Measurements from ENCODE around the gene HBA2.
"Not testable (repeated sequence)": the region's sequence is repeated elsewhere in the genome, so short reads cannot be mapped to it uniquely, and the experiment has no call there.

Gene HBA2

DNA sequence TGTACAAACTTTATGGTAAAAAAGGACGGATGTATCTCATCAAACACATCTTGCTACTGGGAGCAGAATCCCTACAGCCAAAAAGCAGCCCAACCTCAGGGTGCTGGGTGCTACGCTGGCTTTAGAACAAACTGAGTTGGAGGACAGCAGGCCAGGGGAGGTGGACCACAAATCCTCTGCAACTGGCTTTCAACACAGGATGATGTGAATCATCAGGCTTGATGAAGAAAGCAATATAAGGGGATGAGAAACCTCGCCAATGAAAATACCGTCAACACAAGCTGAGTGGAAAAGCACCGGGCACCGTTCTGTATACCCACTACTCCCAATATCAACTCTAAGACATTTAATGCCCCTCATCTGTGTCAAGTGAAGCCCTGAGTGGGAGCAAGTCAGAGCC lies 21.8 kb downstream of the HBA2 start:
- no peak for DNase-seq (ENCODE audit: low read depth in 2 of 2)

DNA sequence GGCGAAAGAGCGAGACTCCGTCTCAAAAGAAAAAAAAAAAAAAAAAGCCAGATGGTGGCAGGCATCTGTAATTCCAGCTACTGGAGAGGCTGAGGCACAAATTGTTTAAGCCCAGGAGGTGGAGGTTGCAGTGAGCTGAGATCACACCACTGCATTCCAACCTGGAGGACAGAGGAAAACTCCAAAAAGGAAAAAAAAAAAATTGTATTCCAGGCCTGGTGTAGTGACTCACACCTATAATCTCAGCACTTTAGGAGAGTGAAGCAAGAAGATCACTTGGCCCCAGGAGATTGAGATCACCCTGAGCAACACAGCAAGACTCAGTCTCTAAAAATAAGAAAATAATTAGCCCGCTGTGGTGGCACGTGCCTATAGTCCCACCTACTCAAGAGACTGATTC lies 27.7 kb downstream of the HBA2 start:
- no peak for DNase-seq (ENCODE audit: low read depth in 2 of 2)

DNA sequence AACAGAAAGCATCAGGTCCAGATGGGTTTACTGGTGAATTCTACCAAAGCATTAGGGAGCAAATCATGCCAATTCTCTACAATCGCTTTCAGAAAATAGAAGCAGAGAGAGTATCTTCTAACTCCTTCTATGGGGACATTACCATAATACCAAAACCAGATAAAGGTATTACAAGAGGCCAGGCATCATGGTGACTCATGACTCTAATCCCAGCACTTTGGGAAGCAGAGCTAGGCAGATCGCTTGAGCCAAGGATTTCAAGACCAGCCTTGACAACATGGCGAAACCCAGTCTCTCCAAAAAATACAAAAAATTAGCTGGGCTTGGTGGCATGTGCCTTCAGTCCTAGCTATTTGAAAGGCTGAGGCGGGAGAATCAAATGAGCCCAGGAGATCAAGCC lies 30.6 kb downstream of the HBA2 start:
- no peak for DNase-seq (ENCODE audit: low read depth in 2 of 2)

DNA sequence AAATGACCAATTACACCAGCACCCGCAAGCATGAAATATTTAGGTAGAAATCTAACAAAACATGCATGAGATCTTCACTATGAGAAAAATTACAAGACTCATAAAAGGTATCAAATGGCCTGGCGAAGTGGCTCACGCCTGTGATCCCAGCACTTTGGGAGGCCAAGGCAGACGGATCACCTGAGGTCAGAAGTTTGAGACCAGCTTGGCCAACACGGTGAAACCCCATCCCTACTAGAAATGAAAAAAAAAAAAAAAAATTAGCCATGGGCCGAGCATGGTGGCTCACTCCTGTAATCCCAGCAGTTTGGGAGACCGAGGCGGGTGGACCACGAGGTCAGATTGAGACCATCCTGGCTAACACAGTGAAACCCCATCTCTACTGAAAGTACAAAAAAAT lies 31.4 kb downstream of the HBA2 start:
- DNase-seq (ENCODE audit: low read depth in 2 of 2): not testable (repeated sequence)

DNA sequence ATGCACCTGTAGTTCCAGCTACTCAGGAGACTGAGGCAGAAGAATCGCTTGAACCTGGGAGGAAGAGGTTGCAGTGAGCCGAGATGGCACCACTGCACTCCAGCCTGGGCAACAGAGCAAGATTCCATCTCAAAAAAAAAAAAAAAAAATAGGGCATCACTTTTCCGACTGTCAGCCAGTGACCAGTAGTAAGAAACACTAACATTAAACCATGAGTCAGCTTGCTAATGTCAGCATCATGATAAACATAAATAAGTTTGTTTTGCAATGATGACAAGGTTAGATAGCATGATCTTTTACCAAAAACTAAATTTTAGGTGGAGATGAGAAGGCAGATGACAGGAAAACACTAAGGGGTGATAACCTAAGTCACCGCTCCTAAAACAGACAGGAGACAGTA lies 36.7 kb downstream of the HBA2 start:
- DNase-seq (ENCODE audit: low read depth in 2 of 2): not testable (repeated sequence)

DNA sequence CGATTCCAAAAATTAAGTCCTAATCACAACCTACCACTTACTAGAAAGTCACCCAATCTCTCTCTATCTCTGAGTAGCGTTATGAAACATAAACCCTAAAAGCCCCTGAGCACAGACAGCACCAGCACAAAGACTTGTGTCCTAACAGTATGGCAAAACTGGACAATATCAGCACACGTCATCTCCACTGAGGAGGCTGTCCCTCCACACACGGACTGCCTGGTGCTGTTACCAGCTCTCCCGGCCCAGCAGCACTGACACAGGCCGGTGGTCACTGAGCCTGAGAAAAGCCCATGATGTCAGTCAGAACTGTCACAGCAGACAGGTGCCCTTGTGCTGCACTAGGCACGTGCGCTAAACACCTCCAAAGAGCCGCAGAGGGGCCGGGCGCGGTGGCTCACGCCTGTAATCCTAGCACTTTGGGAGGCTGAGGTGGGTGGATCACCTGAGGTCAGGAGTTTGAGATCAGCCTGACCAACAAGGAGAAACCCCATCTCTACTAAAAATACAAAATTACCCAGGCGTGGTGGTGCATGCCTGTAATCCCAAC lies 39.0 kb downstream of the HBA2 start:
- DNase-seq (ENCODE audit: low read depth in 2 of 2): not testable (repeated sequence)

DNA sequence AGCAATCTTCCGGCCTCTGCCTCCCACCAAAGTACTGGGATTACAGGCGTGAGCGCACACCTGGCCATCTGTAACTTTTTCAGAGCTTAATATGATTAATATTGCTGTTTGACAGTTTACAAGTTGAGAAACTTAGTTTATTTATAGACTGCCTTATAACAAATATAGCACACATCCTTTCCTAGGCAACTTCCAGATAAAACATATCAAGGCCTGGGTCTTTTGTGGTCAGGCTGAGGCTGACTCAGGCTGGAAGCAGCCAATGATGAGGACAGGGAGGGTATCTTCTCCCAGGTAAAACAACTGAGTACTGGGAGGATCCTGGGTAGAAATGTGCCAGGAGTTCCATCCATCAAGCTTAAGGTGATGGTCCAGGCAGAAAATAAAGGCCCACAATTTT lies 40.3 kb downstream of the HBA2 start:
- no peak for DNase-seq (ENCODE audit: low read depth in 2 of 2)

DNA sequence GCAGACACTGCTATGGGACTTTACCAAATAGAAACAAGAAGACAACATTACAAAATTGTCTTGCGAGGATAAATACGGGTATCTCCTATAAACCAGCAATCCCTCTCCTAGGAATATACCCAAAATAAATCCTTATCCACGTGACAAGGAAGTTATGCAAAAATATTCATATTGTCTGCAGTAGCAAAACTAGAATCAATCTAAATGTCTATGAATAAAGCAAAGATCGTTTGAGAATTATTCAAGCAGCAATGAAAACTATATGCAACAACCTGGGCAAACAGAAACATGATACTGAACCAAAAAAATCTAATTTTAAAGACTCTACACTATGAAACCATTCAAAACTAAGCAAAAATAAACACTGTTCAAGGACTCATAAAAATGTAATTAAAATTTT lies 47.3 kb downstream of the HBA2 start:
- no peak for DNase-seq (ENCODE audit: low read depth in 2 of 2)
